GM23338 (cell line): ENCODE data around the gene TRPM3. TPM values are rescaled to one million over a fixed set of nuclear protein-coding genes. Genes with fewer than 3 reads are reported as not detected.

Experiments
- ATAC-seq: fragments of 200-7000 bp; cut with Tn5 transposase; 3 replicates; pipeline ENCODE4 v1.9.1; 2020
- DNase-seq: peaks from one replicate; pipeline ENCODE4 v3.0.0-alpha.2; 2015; ENCODE audit warnings: low spot score
- H2AFZ ChIP-seq: fragments of 200-600 bp; sonication (generic); 2 replicates; pipeline ENCODE4 v1.8.0; 2016; ENCODE audit warnings: antibody characterized with exemption, mild to moderate bottlenecking, moderate library complexity
- H3F3A ChIP-seq: fragments of 200-600 bp; sonication (generic); replicated peaks from 2 replicates; pipeline ENCODE4 v1.8.0; 2017; ENCODE audit warnings: antibody characterized with exemption, mixed run types, low read depth
- H3K27ac ChIP-seq: fragments of 200-600 bp; sonication (generic); 2 replicates; pipeline ENCODE4 v1.6.1; 2016; ENCODE audit warnings: low read depth
- H3K27me3 ChIP-seq: fragments of 200-600 bp; sonication (generic); 2 replicates; pipeline ENCODE4 v1.8.0; 2016; ENCODE audit warnings: mild to moderate bottlenecking, mixed run types, moderate library complexity; ENCODE audit not compliant: insufficient read depth
- H3K36me3 ChIP-seq: fragments of 200-600 bp; sonication (generic); 2 replicates; pipeline ENCODE4 v1.8.0; 2016; ENCODE audit warnings: mild to moderate bottlenecking; ENCODE audit not compliant: insufficient read depth
- H3K4me1 ChIP-seq: fragments of 200-600 bp; sonication (generic); 2 replicates; pipeline ENCODE4 v1.8.0; 2016; ENCODE audit warnings: mild to moderate bottlenecking, moderate library complexity; ENCODE audit not compliant: insufficient read depth
- H3K4me2 ChIP-seq: fragments of 200-600 bp; sonication (generic); 2 replicates; pipeline ENCODE4 v1.7.1; 2017; ENCODE audit warnings: mixed run types
- H3K4me3 ChIP-seq: fragments of 200-600 bp; sonication (generic); 2 replicates; pipeline ENCODE4 v1.6.1; 2016; ENCODE audit warnings: mixed run types
- H3K79me2 ChIP-seq: fragments of 200-600 bp; sonication (generic); replicated peaks from 2 replicates; pipeline ENCODE4 v1.8.0; 2017; ENCODE audit warnings: mild to moderate bottlenecking; ENCODE audit not compliant: insufficient read depth
- H3K9me2 ChIP-seq: fragments of 200-600 bp; sonication (generic); 2 replicates; pipeline ENCODE4 v1.8.0; 2017; ENCODE audit not compliant: insufficient read depth
- H4K20me1 ChIP-seq: fragments of 200-600 bp; sonication (generic); replicated peaks from 2 replicates; pipeline ENCODE4 v1.8.0; 2017; ENCODE audit warnings: mild to moderate bottlenecking; ENCODE audit not compliant: insufficient read depth
- H3K27ac Mint-ChIP-seq: 2 replicates; pipeline ENCODE4 v1.8.0; 2020; ENCODE audit warnings: inconsistent platforms, mild to moderate bottlenecking, moderate library complexity, mixed read lengths
- H3K27me3 Mint-ChIP-seq: 3 replicates; pipeline ENCODE4 v1.8.0; 2022; ENCODE audit warnings: low read depth, mild to moderate bottlenecking, moderate library complexity, mixed read lengths, inconsistent platforms; ENCODE audit not compliant: insufficient read depth, poor library complexity
- H3K36me3 Mint-ChIP-seq: 3 replicates; pipeline ENCODE4 v1.8.0; 2021; ENCODE audit warnings: low read depth, mild to moderate bottlenecking, inconsistent platforms, moderate library complexity, mixed read lengths
- H3K4me1 Mint-ChIP-seq: 3 replicates; pipeline ENCODE4 v1.8.0; 2020; ENCODE audit warnings: mild to moderate bottlenecking, inconsistent platforms, mixed read lengths
- H3K4me3 Mint-ChIP-seq: 3 replicates; pipeline ENCODE4 v1.8.0; 2021; ENCODE audit warnings: moderate library complexity, mild to moderate bottlenecking, inconsistent platforms, mixed read lengths
- H3K9me3 Mint-ChIP-seq: 3 replicates; pipeline ENCODE4 v1.8.0; 2020; ENCODE audit warnings: moderate library complexity, mild to moderate bottlenecking, inconsistent platforms, mixed read lengths
- CREB1 ChIP-seq: fragments of 250-450 bp; sonication (Bioruptor Pico); IDR thresholded peaks from 2 replicates; pipeline ENCODE4 v1.5.0; 2020; ENCODE audit warnings: low read depth, mild to moderate bottlenecking, moderate library complexity
- EZH2 ChIP-seq: fragments of 200-600 bp; sonication (generic); IDR thresholded peaks from one replicate; pipeline ENCODE4 v1.8.0; 2017; ENCODE audit warnings: antibody characterized with exemption, mild to moderate bottlenecking, low read depth; ENCODE audit not compliant: unreplicated experiment
- EZH2phosphoT487 ChIP-seq: fragments of 200-600 bp; sonication (generic); IDR thresholded peaks from one replicate; pipeline ENCODE4 v1.8.1; 2018; ENCODE audit warnings: antibody characterized with exemption; ENCODE audit not compliant: unreplicated experiment
- JUNB ChIP-seq: IDR thresholded peaks from one replicate; pipeline ENCODE4 v1.6.1; 2016; ENCODE audit warnings: antibody characterized with exemption; ENCODE audit not compliant: unreplicated experiment
- NANOG ChIP-seq: IDR thresholded peaks from 2 replicates; pipeline ENCODE4 v1.6.1; 2016; ENCODE audit warnings: antibody characterized with exemption, borderline replicate concordance
- POLR2AphosphoS5 ChIP-seq: IDR thresholded peaks from 2 replicates; pipeline ENCODE4 v1.6.1; 2016; ENCODE audit warnings: antibody characterized with exemption, low read depth
- STAT1 ChIP-seq: IDR thresholded peaks from one replicate; pipeline ENCODE4 v1.6.1; 2016; ENCODE audit warnings: antibody characterized with exemption; ENCODE audit not compliant: unreplicated experiment
- ZNF114 ChIP-seq: fragments of 250-450 bp; sonication (Bioruptor Pico); IDR thresholded peaks from 2 replicates; pipeline ENCODE4 v1.5.0; 2020; ENCODE audit warnings: mild to moderate bottlenecking, moderate library complexity
- ZNF331 ChIP-seq: fragments of 250-450 bp; sonication (Bioruptor Pico); IDR thresholded peaks from 2 replicates; pipeline ENCODE4 v1.5.0; 2020; ENCODE audit warnings: low read depth, mild to moderate bottlenecking, moderate library complexity
- polyA plus RNA-seq: library from polyadenylated mRNA; unstranded; fragments of >200 nt; fragmentation: Nextera tagmentation; extraction: Ambion mirVana; gene quantifications from 2 replicates; pipeline ENCODE4 v1.2.1, GENCODE V29; 2016
- total RNA-seq: library from RNA; depleted of rRNA; stranded (reverse); fragments of >200 nt; shearing (Covaris generic); gene quantifications from 2 replicates; pipeline ENCODE4 v1.2.3, GENCODE V29; 2014
- TF ChIP-seq, protein P1 (sequence below): IDR thresholded peaks from 2 replicates; pipeline ENCODE4 v1.6.1; 2016; ENCODE audit warnings: antibody characterized with exemption
- TF ChIP-seq, protein P2 (sequence below): IDR thresholded peaks from one replicate; pipeline ENCODE4 v1.6.1; 2018; ENCODE audit warnings: antibody characterized with exemption; ENCODE audit not compliant: unreplicated experiment
- TF ChIP-seq, protein P3 (sequence below): fragments of 250-450 bp; sonication (Bioruptor Pico); IDR thresholded peaks from 2 replicates; pipeline ENCODE4 v1.5.0; 2020; ENCODE audit warnings: mild to moderate bottlenecking, moderate library complexity
- TF ChIP-seq, protein P4 (sequence below), 2 experiments: fragments of 200-600 bp in 1 of 2; sonication (generic) in 1 of 2; conservative IDR thresholded peaks; 2 replicates each; pipeline versions ENCODE4 v1.5.1 to v1.6.1; 2016 to 2017; ENCODE audit warnings: antibody characterized with exemption in 2 of 2, low read depth in 2 of 2, mild to moderate bottlenecking in 2 of 2, moderate library complexity in 1 of 2

The TRPM3 gene
- total and polyA plus RNA-seq, 2 experiments from 2014 or later, result 2.8 to 8.2 TPM

DNA sequence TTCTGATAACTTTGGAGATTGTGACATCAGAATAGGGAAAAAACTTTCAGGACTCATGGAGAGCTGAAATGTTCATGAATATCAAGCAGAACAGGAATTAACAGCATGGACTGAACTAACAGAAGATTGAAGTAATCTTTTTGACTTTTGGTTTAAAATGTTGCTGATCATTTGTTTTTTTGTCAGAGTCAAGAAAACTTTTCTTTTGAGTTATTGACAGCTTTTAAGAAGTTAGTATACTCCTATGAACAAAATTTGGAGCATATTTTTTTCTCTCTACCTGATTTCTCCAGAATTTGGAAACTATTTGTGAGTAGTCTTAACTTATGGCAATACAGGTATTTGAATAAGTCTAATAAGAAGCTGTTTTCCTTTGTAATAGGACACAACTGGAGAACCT, 462.7 kb downstream of the TRPM3 start:
- H3K9me2 ChIP-seq, result peaks cover 3% of the 10 kb centered on the region; the same call in 1 of the 2 replicates
- Mint-ChIP-seq H3K36me3 (peaks cover 8% of the 10 kb centered on the region; the same call in 2 of the 3 replicates), H3K27me3 (peaks cover 2% of the 10 kb centered on the region), H3K27ac (no peak overlapping the region), H3K9me3 (peaks cover 37% of the 10 kb centered on the region), H3K4me1 (no peaks in the 10 kb centered on the region), H3K4me3 (no peak overlapping the region)
- ATAC-seq (no peak), DNase-seq (no peak)
- H3K27ac ChIP-seq, result no peak overlapping the region
- no peak overlapping the region for H3K4me2 ChIP-seq
- H3K36me3 ChIP-seq, result no peaks in the 10 kb centered on the region; the same call in 1 of the 2 replicates
- no peaks in the 10 kb centered on the region for H4K20me1 ChIP-seq
- no peaks in the 10 kb centered on the region for H3F3A ChIP-seq
- no peaks in the 10 kb centered on the region for H3K4me1 ChIP-seq
- no peaks in the 10 kb centered on the region for H3K27me3 ChIP-seq
- H3K79me2 ChIP-seq, result no peaks in the 10 kb centered on the region
- no peak overlapping the region for H3K4me3 ChIP-seq
- no peak for TF ChIP-seq EZH2phosphoT487
- TF ChIP-seq, protein P1, sequence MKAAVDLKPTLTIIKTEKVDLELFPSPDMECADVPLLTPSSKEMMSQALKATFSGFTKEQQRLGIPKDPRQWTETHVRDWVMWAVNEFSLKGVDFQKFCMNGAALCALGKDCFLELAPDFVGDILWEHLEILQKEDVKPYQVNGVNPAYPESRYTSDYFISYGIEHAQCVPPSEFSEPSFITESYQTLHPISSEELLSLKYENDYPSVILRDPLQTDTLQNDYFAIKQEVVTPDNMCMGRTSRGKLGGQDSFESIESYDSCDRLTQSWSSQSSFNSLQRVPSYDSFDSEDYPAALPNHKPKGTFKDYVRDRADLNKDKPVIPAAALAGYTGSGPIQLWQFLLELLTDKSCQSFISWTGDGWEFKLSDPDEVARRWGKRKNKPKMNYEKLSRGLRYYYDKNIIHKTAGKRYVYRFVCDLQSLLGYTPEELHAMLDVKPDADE, result no peak
- no peak for TF ChIP-seq NANOG
- TF ChIP-seq POLR2AphosphoS5, result no peak
- no peak for TF ChIP-seq STAT1
- TF ChIP-seq CREB1 (CRISPR knock-in tag), result no peak
- TF ChIP-seq ZNF114 (CRISPR knock-in tag), result no peak
- TF ChIP-seq JUNB, result no peak
- TF ChIP-seq, protein P2, sequence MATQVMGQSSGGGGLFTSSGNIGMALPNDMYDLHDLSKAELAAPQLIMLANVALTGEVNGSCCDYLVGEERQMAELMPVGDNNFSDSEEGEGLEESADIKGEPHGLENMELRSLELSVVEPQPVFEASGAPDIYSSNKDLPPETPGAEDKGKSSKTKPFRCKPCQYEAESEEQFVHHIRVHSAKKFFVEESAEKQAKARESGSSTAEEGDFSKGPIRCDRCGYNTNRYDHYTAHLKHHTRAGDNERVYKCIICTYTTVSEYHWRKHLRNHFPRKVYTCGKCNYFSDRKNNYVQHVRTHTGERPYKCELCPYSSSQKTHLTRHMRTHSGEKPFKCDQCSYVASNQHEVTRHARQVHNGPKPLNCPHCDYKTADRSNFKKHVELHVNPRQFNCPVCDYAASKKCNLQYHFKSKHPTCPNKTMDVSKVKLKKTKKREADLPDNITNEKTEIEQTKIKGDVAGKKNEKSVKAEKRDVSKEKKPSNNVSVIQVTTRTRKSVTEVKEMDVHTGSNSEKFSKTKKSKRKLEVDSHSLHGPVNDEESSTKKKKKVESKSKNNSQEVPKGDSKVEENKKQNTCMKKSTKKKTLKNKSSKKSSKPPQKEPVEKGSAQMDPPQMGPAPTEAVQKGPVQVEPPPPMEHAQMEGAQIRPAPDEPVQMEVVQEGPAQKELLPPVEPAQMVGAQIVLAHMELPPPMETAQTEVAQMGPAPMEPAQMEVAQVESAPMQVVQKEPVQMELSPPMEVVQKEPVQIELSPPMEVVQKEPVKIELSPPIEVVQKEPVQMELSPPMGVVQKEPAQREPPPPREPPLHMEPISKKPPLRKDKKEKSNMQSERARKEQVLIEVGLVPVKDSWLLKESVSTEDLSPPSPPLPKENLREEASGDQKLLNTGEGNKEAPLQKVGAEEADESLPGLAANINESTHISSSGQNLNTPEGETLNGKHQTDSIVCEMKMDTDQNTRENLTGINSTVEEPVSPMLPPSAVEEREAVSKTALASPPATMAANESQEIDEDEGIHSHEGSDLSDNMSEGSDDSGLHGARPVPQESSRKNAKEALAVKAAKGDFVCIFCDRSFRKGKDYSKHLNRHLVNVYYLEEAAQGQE, result no peak
- TF ChIP-seq, protein P3, sequence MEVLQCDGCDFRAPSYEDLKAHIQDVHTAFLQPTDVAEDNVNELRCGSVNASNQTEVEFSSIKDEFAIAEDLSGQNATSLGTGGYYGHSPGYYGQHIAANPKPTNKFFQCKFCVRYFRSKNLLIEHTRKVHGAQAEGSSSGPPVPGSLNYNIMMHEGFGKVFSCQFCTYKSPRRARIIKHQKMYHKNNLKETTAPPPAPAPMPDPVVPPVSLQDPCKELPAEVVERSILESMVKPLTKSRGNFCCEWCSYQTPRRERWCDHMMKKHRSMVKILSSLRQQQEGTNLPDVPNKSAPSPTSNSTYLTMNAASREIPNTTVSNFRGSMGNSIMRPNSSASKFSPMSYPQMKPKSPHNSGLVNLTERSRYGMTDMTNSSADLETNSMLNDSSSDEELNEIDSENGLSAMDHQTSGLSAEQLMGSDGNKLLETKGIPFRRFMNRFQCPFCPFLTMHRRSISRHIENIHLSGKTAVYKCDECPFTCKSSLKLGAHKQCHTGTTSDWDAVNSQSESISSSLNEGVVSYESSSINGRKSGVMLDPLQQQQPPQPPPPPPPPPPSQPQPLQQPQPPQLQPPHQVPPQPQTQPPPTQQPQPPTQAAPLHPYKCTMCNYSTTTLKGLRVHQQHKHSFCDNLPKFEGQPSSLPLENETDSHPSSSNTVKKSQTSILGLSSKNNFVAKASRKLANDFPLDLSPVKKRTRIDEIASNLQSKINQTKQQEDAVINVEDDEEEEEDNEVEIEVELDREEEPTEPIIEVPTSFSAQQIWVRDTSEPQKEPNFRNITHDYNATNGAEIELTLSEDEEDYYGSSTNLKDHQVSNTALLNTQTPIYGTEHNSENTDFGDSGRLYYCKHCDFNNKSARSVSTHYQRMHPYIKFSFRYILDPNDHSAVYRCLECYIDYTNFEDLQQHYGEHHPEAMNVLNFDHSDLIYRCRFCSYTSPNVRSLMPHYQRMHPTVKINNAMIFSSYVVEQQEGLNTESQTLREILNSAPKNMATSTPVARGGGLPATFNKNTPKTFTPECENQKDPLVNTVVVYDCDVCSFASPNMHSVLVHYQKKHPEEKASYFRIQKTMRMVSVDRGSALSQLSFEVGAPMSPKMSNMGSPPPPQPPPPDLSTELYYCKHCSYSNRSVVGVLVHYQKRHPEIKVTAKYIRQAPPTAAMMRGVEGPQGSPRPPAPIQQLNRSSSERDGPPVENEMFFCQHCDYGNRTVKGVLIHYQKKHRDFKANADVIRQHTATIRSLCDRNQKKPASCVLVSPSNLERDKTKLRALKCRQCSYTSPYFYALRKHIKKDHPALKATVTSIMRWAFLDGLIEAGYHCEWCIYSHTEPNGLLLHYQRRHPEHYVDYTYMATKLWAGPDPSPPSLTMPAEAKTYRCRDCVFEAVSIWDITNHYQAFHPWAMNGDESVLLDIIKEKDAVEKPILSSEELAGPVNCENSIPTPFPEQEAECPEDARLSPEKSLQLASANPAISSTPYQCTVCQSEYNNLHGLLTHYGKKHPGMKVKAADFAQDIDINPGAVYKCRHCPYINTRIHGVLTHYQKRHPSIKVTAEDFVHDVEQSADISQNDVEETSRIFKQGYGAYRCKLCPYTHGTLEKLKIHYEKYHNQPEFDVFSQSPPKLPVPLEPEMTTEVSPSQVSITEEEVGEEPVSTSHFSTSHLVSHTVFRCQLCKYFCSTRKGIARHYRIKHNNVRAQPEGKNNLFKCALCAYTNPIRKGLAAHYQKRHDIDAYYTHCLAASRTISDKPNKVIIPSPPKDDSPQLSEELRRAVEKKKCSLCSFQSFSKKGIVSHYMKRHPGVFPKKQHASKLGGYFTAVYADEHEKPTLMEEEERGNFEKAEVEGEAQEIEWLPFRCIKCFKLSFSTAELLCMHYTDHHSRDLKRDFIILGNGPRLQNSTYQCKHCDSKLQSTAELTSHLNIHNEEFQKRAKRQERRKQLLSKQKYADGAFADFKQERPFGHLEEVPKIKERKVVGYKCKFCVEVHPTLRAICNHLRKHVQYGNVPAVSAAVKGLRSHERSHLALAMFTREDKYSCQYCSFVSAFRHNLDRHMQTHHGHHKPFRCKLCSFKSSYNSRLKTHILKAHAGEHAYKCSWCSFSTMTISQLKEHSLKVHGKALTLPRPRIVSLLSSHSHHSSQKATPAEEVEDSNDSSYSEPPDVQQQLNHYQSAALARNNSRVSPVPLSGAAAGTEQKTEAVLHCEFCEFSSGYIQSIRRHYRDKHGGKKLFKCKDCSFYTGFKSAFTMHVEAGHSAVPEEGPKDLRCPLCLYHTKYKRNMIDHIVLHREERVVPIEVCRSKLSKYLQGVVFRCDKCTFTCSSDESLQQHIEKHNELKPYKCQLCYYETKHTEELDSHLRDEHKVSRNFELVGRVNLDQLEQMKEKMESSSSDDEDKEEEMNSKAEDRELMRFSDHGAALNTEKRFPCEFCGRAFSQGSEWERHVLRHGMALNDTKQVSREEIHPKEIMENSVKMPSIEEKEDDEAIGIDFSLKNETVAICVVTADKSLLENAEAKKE, result no peak
- TF ChIP-seq EZH2, result no peak
- TF ChIP-seq, protein P4, sequence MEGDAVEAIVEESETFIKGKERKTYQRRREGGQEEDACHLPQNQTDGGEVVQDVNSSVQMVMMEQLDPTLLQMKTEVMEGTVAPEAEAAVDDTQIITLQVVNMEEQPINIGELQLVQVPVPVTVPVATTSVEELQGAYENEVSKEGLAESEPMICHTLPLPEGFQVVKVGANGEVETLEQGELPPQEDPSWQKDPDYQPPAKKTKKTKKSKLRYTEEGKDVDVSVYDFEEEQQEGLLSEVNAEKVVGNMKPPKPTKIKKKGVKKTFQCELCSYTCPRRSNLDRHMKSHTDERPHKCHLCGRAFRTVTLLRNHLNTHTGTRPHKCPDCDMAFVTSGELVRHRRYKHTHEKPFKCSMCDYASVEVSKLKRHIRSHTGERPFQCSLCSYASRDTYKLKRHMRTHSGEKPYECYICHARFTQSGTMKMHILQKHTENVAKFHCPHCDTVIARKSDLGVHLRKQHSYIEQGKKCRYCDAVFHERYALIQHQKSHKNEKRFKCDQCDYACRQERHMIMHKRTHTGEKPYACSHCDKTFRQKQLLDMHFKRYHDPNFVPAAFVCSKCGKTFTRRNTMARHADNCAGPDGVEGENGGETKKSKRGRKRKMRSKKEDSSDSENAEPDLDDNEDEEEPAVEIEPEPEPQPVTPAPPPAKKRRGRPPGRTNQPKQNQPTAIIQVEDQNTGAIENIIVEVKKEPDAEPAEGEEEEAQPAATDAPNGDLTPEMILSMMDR (conservative IDR thresholded peaks at IDR 0.05; ENCODE audit: low read depth in 2 of 2), result no peak
- no peak for TF ChIP-seq ZNF331 (CRISPR knock-in tag)
- no peak overlapping the region for H2AFZ ChIP-seq
